HEK293 (cell line): ENCODE results near the gene WWOX.

ENCODE experiments used
- CTCF ChIA-PET: fragments of 350-600 bp; formaldehyde crosslinking; extraction: SDS; loops from one replicate; lab custom pipeline; 2021; ENCODE audit warnings: antibody characterized with exemption; lab: Yijun Ruan, JAX
- POLR2A ChIA-PET: fragments of 300-600 bp; formaldehyde crosslinking; extraction: SDS; loops from one replicate; lab custom pipeline; 2020; ENCODE audit warnings: antibody characterized with exemption, inconsistent platforms; lab: Yijun Ruan, JAX
- H3K27ac ChIP-seq: fragments of 200-500 bp; sonication (Bioruptor generic); 2 replicates; pipeline ENCODE4 v1.5.1; 2014; ENCODE audit warnings: low read depth, low read length, control low read depth, inconsistent platforms; ENCODE audit errors: extremely low read depth
- H3K36me3 ChIP-seq, 2 experiments: fragments of 200-500 bp in 1 of 2; sonication (Bioruptor generic) in 1 of 2; 1 replicate in 1 of 2; 2 replicates in 1 of 2; pipeline ENCODE4 v1.5.1; 2014 to 2017; ENCODE audit warnings: inconsistent platforms in 2 of 2, low read length in 2 of 2; ENCODE audit not compliant: control insufficient read depth in 2 of 2, insufficient read depth in 1 of 2
- H3K4me1 ChIP-seq: fragments of 200-500 bp; sonication (Bioruptor generic); 2 replicates; pipeline ENCODE4 v1.5.1; 2014; ENCODE audit warnings: mild to moderate bottlenecking, low read length, inconsistent platforms; ENCODE audit not compliant: control insufficient read depth, insufficient read depth
- H3K4me3 ChIP-seq: 2 replicates; pipeline ENCODE4 v1.5.1; 2011; ENCODE audit warnings: low read depth, mild to moderate bottlenecking, control low read depth, low read length, moderate library complexity
- H3K9me3 ChIP-seq: fragments of 200-500 bp; sonication (Bioruptor generic); 2 replicates; pipeline ENCODE4 v1.5.1; 2014; ENCODE audit warnings: low read depth, low read length, inconsistent platforms; ENCODE audit not compliant: control insufficient read depth, insufficient read depth
- CTCF ChIP-seq: fragments of 450-650 bp; formaldehyde crosslinking; IDR thresholded peaks from 2 replicates; pipeline ENCODE4 v1.5.1; 2016; ENCODE audit warnings: missing biosample characterization, missing genetic modification characterization
- GLI2 ChIP-seq: fragments of 450-650 bp; formaldehyde crosslinking; IDR thresholded peaks from 2 replicates; pipeline ENCODE4; 2017; ENCODE audit warnings: missing biosample characterization, missing genetic modification characterization, low read depth, borderline replicate concordance
- GLI4 ChIP-seq: fragments of 450-650 bp; formaldehyde crosslinking; IDR thresholded peaks from 2 replicates; pipeline ENCODE4 v1.5.1; 2016; ENCODE audit warnings: missing biosample characterization, missing genetic modification characterization
- INSM2 ChIP-seq: fragments of 450-650 bp; formaldehyde crosslinking; IDR thresholded peaks from 2 replicates; pipeline ENCODE4 v1.5.1; 2016; ENCODE audit warnings: missing biosample characterization, missing genetic modification characterization
- OSR2 ChIP-seq: fragments of 450-650 bp; formaldehyde crosslinking; IDR thresholded peaks from 2 replicates; pipeline ENCODE4 v1.5.1; 2016; ENCODE audit warnings: missing biosample characterization, missing genetic modification characterization
- SETDB1 ChIP-seq: IDR thresholded peaks from one replicate; pipeline ENCODE4 v1.6.1; 2017; ENCODE audit warnings: mild to moderate bottlenecking, low read length, moderate library complexity, mixed read lengths; ENCODE audit not compliant: insufficient read length
- ZNF23 ChIP-seq: fragments of 450-650 bp; formaldehyde crosslinking; IDR thresholded peaks from 2 replicates; pipeline ENCODE4 v1.5.1; 2016; ENCODE audit warnings: missing biosample characterization, missing genetic modification characterization, borderline replicate concordance
- ZNF292 ChIP-seq: fragments of 450-650 bp; formaldehyde crosslinking; IDR thresholded peaks from 2 replicates; pipeline ENCODE4 v1.5.1; 2016; ENCODE audit warnings: low read depth, missing biosample characterization, missing genetic modification characterization, borderline replicate concordance
- ZNF350 ChIP-seq: fragments of 450-650 bp; formaldehyde crosslinking; IDR thresholded peaks from 2 replicates; pipeline ENCODE4 v1.5.0; 2017; ENCODE audit warnings: missing biosample characterization, mild to moderate bottlenecking, missing genetic modification characterization
- ZNF366 ChIP-seq: fragments of 450-650 bp; formaldehyde crosslinking; conservative IDR thresholded peaks from 2 replicates; pipeline ENCODE4 v1.5.1; 2016; ENCODE audit warnings: missing biosample characterization, missing genetic modification characterization
- ZNF501 ChIP-seq: fragments of 450-650 bp; formaldehyde crosslinking; IDR thresholded peaks from 2 replicates; pipeline ENCODE4 v1.5.1; 2016; ENCODE audit warnings: missing biosample characterization, missing genetic modification characterization
- ZNF585B ChIP-seq: fragments of 450-650 bp; formaldehyde crosslinking; IDR thresholded peaks from 2 replicates; pipeline ENCODE4 v1.5.1; 2016; ENCODE audit warnings: missing biosample characterization, missing genetic modification characterization
- ZNF704 ChIP-seq: fragments of 450-650 bp; formaldehyde crosslinking; IDR thresholded peaks from 2 replicates; pipeline ENCODE4 v1.5.1; 2016; ENCODE audit warnings: missing biosample characterization, missing genetic modification characterization
- ZNF791 ChIP-seq: fragments of 450-650 bp; formaldehyde crosslinking; IDR thresholded peaks from 2 replicates; pipeline ENCODE4 v1.5.1; 2016; ENCODE audit warnings: missing biosample characterization, missing genetic modification characterization
- TF ChIP-seq, protein P1 (sequence below): fragments of 450-650 bp; formaldehyde crosslinking; conservative IDR thresholded peaks from 2 replicates; pipeline ENCODE4 v1.5.1; 2016; ENCODE audit warnings: low read depth, missing biosample characterization, missing genetic modification characterization
- TF ChIP-seq, protein P2 (sequence below): fragments of 450-650 bp; formaldehyde crosslinking; IDR thresholded peaks from 2 replicates; pipeline ENCODE4 v1.5.1; 2016; ENCODE audit warnings: missing biosample characterization, missing genetic modification characterization
- TF ChIP-seq, protein P3 (sequence below): fragments of 450-650 bp; formaldehyde crosslinking; IDR thresholded peaks from 2 replicates; pipeline ENCODE4 v1.5.1; 2016; ENCODE audit warnings: missing biosample characterization, missing genetic modification characterization

The WWOX gene

GRCh38 chr16:79066561-79066960 is 967.1 kb downstream of the WWOX start:
- ChIA-PET CTCF (interaction anchor here (0.6 to 1.1 kb wide), 2 partner anchors 18 to 1936 kb away, joined by 4 read pairs; no protein-coding TSS in a partner anchor), POLR2A (no interaction called here)
- TF ChIP-seq ZNF704 (tag by site-specific recombination) (no peak), SETDB1 (no peak)
- Histone ChIP-seq H3K4me1 (peaks cover 11% of the 10 kb centered on the region), H3K4me3 (no peak overlapping the region), H3K27ac (no peak overlapping the region), H3K9me3 (no peaks in the 10 kb centered on the region), H3K36me3 (no peaks in the 10 kb centered on the region)

GRCh38 chr16:79067600-79067999 is 968.1 kb downstream of the WWOX start:
- no peaks in the 10 kb centered on the region for H3K36me3 ChIP-seq
- POLR2A ChIA-PET, result no interaction called here
- no peak overlapping the region for H3K4me3 ChIP-seq
- CTCF ChIA-PET, result interaction anchor here (0.6 kb wide), 1 partner anchor 1168 kb away, joined by 3 read pairs; no protein-coding TSS in a partner anchor
- TF ChIP-seq, protein P1, sequence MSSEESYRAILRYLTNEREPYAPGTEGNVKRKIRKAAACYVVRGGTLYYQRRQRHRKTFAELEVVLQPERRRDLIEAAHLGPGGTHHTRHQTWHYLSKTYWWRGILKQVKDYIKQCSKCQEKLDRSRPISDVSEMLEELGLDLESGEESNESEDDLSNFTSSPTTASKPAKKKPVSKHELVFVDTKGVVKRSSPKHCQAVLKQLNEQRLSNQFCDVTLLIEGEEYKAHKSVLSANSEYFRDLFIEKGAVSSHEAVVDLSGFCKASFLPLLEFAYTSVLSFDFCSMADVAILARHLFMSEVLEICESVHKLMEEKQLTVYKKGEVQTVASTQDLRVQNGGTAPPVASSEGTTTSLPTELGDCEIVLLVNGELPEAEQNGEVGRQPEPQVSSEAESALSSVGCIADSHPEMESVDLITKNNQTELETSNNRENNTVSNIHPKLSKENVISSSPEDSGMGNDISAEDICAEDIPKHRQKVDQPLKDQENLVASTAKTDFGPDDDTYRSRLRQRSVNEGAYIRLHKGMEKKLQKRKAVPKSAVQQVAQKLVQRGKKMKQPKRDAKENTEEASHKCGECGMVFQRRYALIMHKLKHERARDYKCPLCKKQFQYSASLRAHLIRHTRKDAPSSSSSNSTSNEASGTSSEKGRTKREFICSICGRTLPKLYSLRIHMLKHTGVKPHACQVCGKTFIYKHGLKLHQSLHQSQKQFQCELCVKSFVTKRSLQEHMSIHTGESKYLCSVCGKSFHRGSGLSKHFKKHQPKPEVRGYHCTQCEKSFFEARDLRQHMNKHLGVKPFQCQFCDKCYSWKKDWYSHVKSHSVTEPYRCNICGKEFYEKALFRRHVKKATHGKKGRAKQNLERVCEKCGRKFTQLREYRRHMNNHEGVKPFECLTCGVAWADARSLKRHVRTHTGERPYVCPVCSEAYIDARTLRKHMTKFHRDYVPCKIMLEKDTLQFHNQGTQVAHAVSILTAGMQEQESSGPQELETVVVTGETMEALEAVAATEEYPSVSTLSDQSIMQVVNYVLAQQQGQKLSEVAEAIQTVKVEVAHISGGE (tag by site-specific recombination), result no peak
- no peak for TF ChIP-seq ZNF366
- TF ChIP-seq GLI4, result no peak
- TF ChIP-seq ZNF292, result no peak
- TF ChIP-seq ZNF23 (tag by site-specific recombination), result no peak
- TF ChIP-seq ZNF791 (tag by site-specific recombination), result no peak
- TF ChIP-seq ZNF585B (tag by site-specific recombination), result no peak
- H3K4me1 ChIP-seq, result peaks cover 5% of the 10 kb centered on the region
- no peak overlapping the region for H3K27ac ChIP-seq
- H3K9me3 ChIP-seq, result no peaks in the 10 kb centered on the region

DNA sequence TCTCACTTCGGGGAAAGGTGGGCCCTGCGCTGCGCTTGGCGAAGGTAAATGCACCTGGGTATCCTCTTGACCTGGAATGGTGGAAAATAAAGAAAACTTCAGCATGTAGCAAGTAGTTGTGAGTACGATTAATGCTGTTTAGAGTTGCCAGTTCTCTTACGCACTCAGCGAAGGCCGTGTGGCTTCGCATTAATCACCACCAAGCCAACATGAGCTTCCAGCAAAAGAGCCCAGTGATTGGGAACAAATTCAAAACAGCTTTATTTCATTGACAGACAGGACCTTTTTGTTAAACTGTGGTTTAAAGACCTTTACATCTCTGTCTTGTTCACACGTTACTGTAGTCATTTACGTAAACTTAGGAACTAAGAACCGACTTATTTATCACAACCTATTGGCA is 969.7 kb downstream of the WWOX start:
- H3K9me3 ChIP-seq, result no peaks in the 10 kb centered on the region
- H3K4me1 ChIP-seq, result peaks cover 5% of the 10 kb centered on the region
- no peaks in the 10 kb centered on the region for H3K36me3 ChIP-seq
- H3K27ac ChIP-seq, result no peak overlapping the region
- no peak overlapping the region for H3K4me3 ChIP-seq
- CTCF ChIA-PET, result no interaction called here
- TF ChIP-seq INSM2 (tag by site-specific recombination) (no peak), GLI2 (tag by site-specific recombination) (no peak), CTCF (tag by site-specific recombination) (no peak), ZNF501 (tag by site-specific recombination) (no peak), GLI4 (no peak), OSR2 (tag by site-specific recombination) (no peak), ZNF350 (tag by site-specific recombination) (no peak)
- TF ChIP-seq, protein P2, sequence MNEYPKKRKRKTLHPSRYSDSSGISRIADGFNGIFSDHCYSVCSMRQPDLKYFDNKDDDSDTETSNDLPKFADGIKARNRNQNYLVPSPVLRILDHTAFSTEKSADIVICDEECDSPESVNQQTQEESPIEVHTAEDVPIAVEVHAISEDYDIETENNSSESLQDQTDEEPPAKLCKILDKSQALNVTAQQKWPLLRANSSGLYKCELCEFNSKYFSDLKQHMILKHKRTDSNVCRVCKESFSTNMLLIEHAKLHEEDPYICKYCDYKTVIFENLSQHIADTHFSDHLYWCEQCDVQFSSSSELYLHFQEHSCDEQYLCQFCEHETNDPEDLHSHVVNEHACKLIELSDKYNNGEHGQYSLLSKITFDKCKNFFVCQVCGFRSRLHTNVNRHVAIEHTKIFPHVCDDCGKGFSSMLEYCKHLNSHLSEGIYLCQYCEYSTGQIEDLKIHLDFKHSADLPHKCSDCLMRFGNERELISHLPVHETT (tag by site-specific recombination), result no peak
- TF ChIP-seq, protein P3, sequence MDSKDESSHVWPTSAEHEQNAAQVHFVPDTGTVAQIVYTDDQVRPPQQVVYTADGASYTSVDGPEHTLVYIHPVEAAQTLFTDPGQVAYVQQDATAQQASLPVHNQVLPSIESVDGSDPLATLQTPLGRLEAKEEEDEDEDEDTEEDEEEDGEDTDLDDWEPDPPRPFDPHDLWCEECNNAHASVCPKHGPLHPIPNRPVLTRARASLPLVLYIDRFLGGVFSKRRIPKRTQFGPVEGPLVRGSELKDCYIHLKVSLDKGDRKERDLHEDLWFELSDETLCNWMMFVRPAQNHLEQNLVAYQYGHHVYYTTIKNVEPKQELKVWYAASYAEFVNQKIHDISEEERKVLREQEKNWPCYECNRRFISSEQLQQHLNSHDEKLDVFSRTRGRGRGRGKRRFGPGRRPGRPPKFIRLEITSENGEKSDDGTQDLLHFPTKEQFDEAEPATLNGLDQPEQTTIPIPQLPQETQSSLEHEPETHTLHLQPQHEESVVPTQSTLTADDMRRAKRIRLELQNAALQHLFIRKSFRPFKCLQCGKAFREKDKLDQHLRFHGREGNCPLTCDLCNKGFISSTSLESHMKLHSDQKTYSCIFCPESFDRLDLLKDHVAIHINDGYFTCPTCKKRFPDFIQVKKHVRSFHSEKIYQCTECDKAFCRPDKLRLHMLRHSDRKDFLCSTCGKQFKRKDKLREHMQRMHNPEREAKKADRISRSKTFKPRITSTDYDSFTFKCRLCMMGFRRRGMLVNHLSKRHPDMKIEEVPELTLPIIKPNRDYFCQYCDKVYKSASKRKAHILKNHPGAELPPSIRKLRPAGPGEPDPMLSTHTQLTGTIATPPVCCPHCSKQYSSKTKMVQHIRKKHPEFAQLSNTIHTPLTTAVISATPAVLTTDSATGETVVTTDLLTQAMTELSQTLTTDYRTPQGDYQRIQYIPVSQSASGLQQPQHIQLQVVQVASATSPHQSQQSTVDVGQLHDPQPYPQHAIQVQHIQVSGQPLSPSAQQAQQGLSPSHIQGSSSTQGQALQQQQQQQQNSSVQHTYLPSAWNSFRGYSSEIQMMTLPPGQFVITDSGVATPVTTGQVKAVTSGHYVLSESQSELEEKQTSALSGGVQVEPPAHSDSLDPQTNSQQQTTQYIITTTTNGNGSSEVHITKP (tag by site-specific recombination), result no peak
- TF ChIP-seq, all 188 proteins: peak for 0
- POLR2A ChIA-PET, result interaction anchor here (0.7 kb wide), 1 partner anchor 11 kb away, joined by 6 read pairs; no protein-coding TSS in a partner anchor
